ENCODE data around the gene PADI1.

GRCh38 chr1:17214876-17215544 is 10.1 kb downstream of the PADI1 start:
- no peak for TF ChIP-seq RFX5 (IDR thresholded peaks at IDR 0.05; ENCODE audit: borderline replicate concordance, low read depth, low read length)
- TF ChIP-seq CHD7 (IDR thresholded peaks at IDR 0.05; ENCODE audit: insufficient replicate concordance, low read length) = no peak
- no peak for TF ChIP-seq SUZ12 (IDR thresholded peaks at IDR 0.05; ENCODE audit: low read length)
